Trophoblast cell (in vitro differentiated cells and primary cell): Measurements from ENCODE around the gene PCSK6.
A peak's percentile ranks its signal among the peaks of the same experiment; 100 is the strongest.

Experiments
- DNase-seq, 2 donors: peaks; one replicate each; pipeline ENCODE4 v3.0.0-alpha.2; 2016
- H2AFZ ChIP-seq: 2 replicates; pipeline ENCODE4 v1.6.1; 2013; ENCODE audit warnings: low read length, moderate library complexity, mild to moderate bottlenecking; ENCODE audit not compliant: insufficient read depth, poor library complexity
- H2AK5ac ChIP-seq: 2 replicates; pipeline ENCODE4 v1.6.1; 2013; ENCODE audit warnings: mild to moderate bottlenecking, low read length
- H2BK120ac ChIP-seq: 2 replicates; pipeline ENCODE4 v1.6.1; 2013; ENCODE audit warnings: low read length, mild to moderate bottlenecking, moderate library complexity; ENCODE audit not compliant: insufficient read depth, poor library complexity
- H2BK12ac ChIP-seq: 2 replicates; pipeline ENCODE4 v1.6.1; 2013; ENCODE audit warnings: mild to moderate bottlenecking, low read length, moderate library complexity
- H2BK5ac ChIP-seq: 2 replicates; pipeline ENCODE4 v1.6.1; 2013; ENCODE audit warnings: low read length, low read depth, moderate library complexity, mild to moderate bottlenecking; ENCODE audit not compliant: poor library complexity
- H3K14ac ChIP-seq: 2 replicates; pipeline ENCODE4 v1.6.1; 2013; ENCODE audit warnings: mild to moderate bottlenecking, low read length
- H3K18ac ChIP-seq: 2 replicates; pipeline ENCODE4 v1.6.1; 2013; ENCODE audit warnings: mild to moderate bottlenecking, low read length
- H3K23ac ChIP-seq: 2 replicates; pipeline ENCODE4 v1.6.1; 2013; ENCODE audit warnings: low read length
- H3K27ac ChIP-seq: 2 replicates; pipeline ENCODE4 v1.5.1; 2013; ENCODE audit warnings: low read depth, mild to moderate bottlenecking, inconsistent platforms, low read length, moderate library complexity
- H3K27me3 ChIP-seq: 2 replicates; pipeline ENCODE4 v1.6.1; 2013; ENCODE audit warnings: inconsistent platforms, mild to moderate bottlenecking, low read length, moderate library complexity; ENCODE audit not compliant: insufficient read depth
- H3K36me3 ChIP-seq, 2 experiments: 1 replicate in 1 of 2; 2 replicates in 1 of 2; pipeline ENCODE4 v1.6.1; 2013; ENCODE audit warnings: low read length in 2 of 2, mild to moderate bottlenecking in 2 of 2, moderate library complexity in 1 of 2; ENCODE audit not compliant: insufficient read depth in 2 of 2, control insufficient read depth in 1 of 2
- H3K4ac ChIP-seq: 2 replicates; pipeline ENCODE4 v1.6.1; 2013; ENCODE audit warnings: low read depth, mild to moderate bottlenecking, low read length, moderate library complexity
- H3K4me1 ChIP-seq, 2 experiments: 1 replicate in 1 of 2; 2 replicates in 1 of 2; pipeline ENCODE4 v1.6.1; 2013; ENCODE audit warnings: low read length in 2 of 2, mild to moderate bottlenecking in 2 of 2, moderate library complexity in 1 of 2; ENCODE audit not compliant: insufficient read depth in 2 of 2, control insufficient read depth in 1 of 2
- H3K4me2 ChIP-seq: 2 replicates; pipeline ENCODE4 v1.6.1; 2013; ENCODE audit warnings: inconsistent platforms, mild to moderate bottlenecking, low read length, moderate library complexity
- H3K4me3 ChIP-seq: 2 replicates; pipeline ENCODE4 v1.5.1; 2013; ENCODE audit warnings: mild to moderate bottlenecking, low read depth, low read length, inconsistent platforms
- H3K79me1 ChIP-seq: one replicate; pipeline ENCODE4 v1.6.1; 2013; ENCODE audit warnings: low read length
- H3K79me2 ChIP-seq: 2 replicates; pipeline ENCODE4 v1.6.1; 2013; ENCODE audit warnings: low read length, mild to moderate bottlenecking; ENCODE audit not compliant: control insufficient read depth, insufficient read depth, poor library complexity
- H3K9ac ChIP-seq: 2 replicates; pipeline ENCODE4 v1.6.1; 2013; ENCODE audit warnings: mild to moderate bottlenecking, low read length
- H3K9me3 ChIP-seq: 2 replicates; pipeline ENCODE4 v1.6.1; 2013; ENCODE audit warnings: low read depth, mild to moderate bottlenecking, control low read depth, inconsistent platforms, low read length; ENCODE audit not compliant: insufficient read depth
- H4K12ac ChIP-seq: 2 replicates; pipeline ENCODE4 v1.6.1; 2013; ENCODE audit warnings: low read depth, mild to moderate bottlenecking, low read length, moderate library complexity
- H4K8ac ChIP-seq: 2 replicates; pipeline ENCODE4 v1.6.1; 2013; ENCODE audit warnings: low read depth, mild to moderate bottlenecking, low read length, moderate library complexity
- H4K91ac ChIP-seq: one replicate; pipeline ENCODE4 v1.6.1; 2013; ENCODE audit warnings: low read depth, mild to moderate bottlenecking, low read length, moderate library complexity
- WGBS: extraction: QIAGEN DNeasy Blood & Tissue Kit; methylation state at CpG from one replicate; pipeline ENCODE4 v1.1.7; 2013; ENCODE audit warnings: missing lambda C conversion rate; ENCODE audit not compliant: insufficient read length, insufficient coverage; ENCODE audit errors: extremely low coverage; 5-methylcytosine and 5-hydroxymethylcytosine counted together

PCSK6 gene

DNA sequence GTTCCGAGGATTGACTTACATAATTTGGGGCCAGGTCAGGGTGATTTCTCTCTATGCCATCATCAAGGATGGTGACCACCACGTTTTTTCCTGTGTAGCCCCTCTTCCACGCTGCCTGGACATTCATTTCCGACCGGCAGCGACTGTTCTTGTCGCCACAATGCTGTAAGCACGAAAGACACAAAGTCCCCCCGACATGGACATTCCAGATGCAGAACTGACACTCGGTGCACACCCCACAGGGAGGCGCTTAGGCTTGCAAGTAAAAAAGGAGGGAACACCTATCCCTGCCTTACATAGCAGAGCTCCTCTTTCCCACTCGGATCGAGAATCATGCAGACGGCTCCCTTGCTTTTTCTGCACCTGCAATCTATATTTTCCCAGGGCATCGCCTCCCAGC is 58.2 kb downstream of the PCSK6 start:
- WGBS, result no CpG with 5 or more reads among the region's 15 CpGs
- H3K27me3 ChIP-seq, result no peaks in the 10 kb centered on the region
- H3K27ac ChIP-seq, result no peak overlapping the region

DNA sequence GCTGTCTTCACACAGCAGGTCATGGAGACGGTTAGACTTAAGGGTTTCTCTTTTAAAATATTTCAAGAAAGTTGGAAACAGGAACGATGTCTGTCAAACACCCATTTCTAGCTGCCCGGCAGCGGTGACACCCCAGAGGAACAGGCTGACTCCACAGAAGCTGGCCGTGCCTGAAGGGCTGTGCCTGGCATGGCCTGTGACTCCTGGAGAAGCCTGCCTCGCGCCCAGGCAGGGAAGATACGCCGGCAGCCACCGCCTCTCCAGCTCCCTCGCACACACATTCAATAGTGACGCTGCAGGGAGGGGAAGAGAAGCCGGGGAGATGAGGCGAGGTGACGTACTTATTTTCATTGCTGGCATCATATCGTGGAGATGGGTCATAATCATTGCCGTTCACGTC is 59.9 kb downstream of the PCSK6 start:
- Histone ChIP-seq H4K91ac (no peak overlapping the region), H2BK120ac (no peak overlapping the region), H4K8ac (no peak overlapping the region), H3K4me1 (peaks cover 0 to 3% of the 10 kb centered on the region in 2 experiments), H3K18ac (no peak overlapping the region), H3K4me3 (no peak overlapping the region), H3K9ac (no peak overlapping the region), H3K14ac (no peak overlapping the region), H3K27ac (no peak overlapping the region), H3K27me3 (no peaks in the 10 kb centered on the region), H3K4me2 (no peak overlapping the region), H2AK5ac (no peak overlapping the region), H3K79me1 (no peaks in the 10 kb centered on the region), H3K4ac (no peak overlapping the region), H3K36me3 (no peaks in the 10 kb centered on the region), H2BK5ac (no peak overlapping the region), H2BK12ac (no peak overlapping the region), H2AFZ (no peak overlapping the region), H3K9me3 (no peaks in the 10 kb centered on the region), H4K12ac (no peak overlapping the region), H3K23ac (no peak overlapping the region), H3K79me2 (no peaks in the 10 kb centered on the region)
- DNase-seq, result no peak
- no CpG with 5 or more reads among the region's 18 CpGs for WGBS

More for the DNA sequence above, 58.2 kb downstream of the PCSK6 start:
- Histone ChIP-seq H3K18ac (no peak overlapping the region), H2BK5ac (no peak overlapping the region), H2BK12ac (no peak overlapping the region), H3K9ac (no peak overlapping the region), H3K4me1 (peaks cover 2 to 7% of the 10 kb centered on the region in 2 experiments), H3K4ac (no peak overlapping the region), H4K12ac (no peak overlapping the region), H3K14ac (no peak overlapping the region), H3K4me2 (no peak overlapping the region), H3K79me2 (peaks cover 2% of the 10 kb centered on the region), H2AFZ (no peak overlapping the region), H3K4me3 (no peak overlapping the region), H2AK5ac (no peak overlapping the region), H4K8ac (no peak overlapping the region), H3K79me1 (no peaks in the 10 kb centered on the region), H3K36me3 (no peaks in the 10 kb centered on the region), H3K23ac (no peak overlapping the region), H4K91ac (no peak overlapping the region), H3K9me3 (no peaks in the 10 kb centered on the region), H2BK120ac (no peak overlapping the region)
- DNase-seq, result no peak

DNA sequence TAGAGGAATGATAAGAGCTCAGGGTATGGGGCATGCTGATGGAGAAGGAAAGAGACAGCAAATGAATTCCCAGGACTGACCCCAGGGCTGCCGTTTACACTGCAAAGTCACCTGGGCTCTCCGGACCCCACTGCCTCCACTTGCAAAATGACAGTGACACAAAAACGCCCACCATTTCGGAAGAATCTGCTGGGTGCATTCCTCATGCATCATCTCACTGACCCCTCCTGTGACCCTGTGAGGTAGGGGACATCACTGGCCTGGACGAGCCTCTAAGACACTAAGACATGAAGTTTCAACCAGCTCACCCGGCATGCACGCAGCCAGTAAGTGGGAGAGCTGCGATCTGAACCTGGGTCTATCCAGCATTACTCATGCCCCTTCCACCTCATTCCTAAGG is 60.3 kb downstream of the PCSK6 start:
- no peak overlapping the region for H2AFZ ChIP-seq
- H3K79me2 ChIP-seq, result no peaks in the 10 kb centered on the region
- H3K27me3 ChIP-seq, result no peaks in the 10 kb centered on the region
- no peak overlapping the region for H2BK12ac ChIP-seq
- H4K8ac ChIP-seq, result no peak overlapping the region
- H3K79me1 ChIP-seq, result no peaks in the 10 kb centered on the region
- H3K4me3 ChIP-seq, result no peak overlapping the region
- no peak overlapping the region for H3K18ac ChIP-seq
- H3K36me3 ChIP-seq, result no peaks in the 10 kb centered on the region
- no peak overlapping the region for H2AK5ac ChIP-seq
- no peak overlapping the region for H2BK5ac ChIP-seq
- no peak overlapping the region for H3K4me2 ChIP-seq
- no peaks in the 10 kb centered on the region for H3K9me3 ChIP-seq
- H3K4ac ChIP-seq, result no peak overlapping the region
- H3K23ac ChIP-seq, result no peak overlapping the region
- H4K91ac ChIP-seq, result no peak overlapping the region
- H4K12ac ChIP-seq, result no peak overlapping the region
- no peak overlapping the region for H3K9ac ChIP-seq
- DNase-seq, result peak; percentile 29 to 53
- no peak overlapping the region for H2BK120ac ChIP-seq
- H3K27ac ChIP-seq, result no peak overlapping the region
- H3K4me1 ChIP-seq, result no peaks in the 10 kb centered on the region
- H3K14ac ChIP-seq, result no peak overlapping the region
- no CpG with 5 or more reads among the region's 8 CpGs for WGBS

DNA sequence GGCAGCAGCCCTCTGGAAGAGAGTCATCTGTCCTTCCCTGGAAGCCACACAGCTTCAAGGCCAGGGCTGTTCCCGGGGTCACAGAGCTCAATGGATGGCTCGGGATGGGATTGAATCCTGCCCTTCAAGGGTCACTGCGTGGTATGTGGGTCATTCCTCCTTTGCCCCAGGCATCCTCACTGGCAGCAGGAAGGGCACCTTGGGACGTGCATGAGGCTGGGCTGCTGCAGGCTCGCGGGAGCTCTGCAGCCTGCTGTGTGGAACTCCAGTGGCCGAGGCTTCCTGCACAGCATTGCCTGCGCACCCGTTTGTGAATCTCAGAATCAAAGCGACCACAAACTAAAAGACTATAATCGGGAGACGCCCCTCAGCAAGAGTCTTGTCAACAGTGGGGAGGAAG is 60.7 kb downstream of the PCSK6 start:
- H3K4me2 ChIP-seq, result no peak overlapping the region

More for the DNA sequence above, 60.7 kb downstream of the PCSK6 start:
- H3K79me1 ChIP-seq, result no peaks in the 10 kb centered on the region
- H3K27me3 ChIP-seq, result no peaks in the 10 kb centered on the region
- H3K36me3 ChIP-seq, result no peaks in the 10 kb centered on the region
- no peak for DNase-seq
- H2BK5ac ChIP-seq, result no peak overlapping the region
- peak overlapping the region; percentile 23 for H3K4me3 ChIP-seq
- no peak overlapping the region for H4K12ac ChIP-seq
- no peak overlapping the region for H3K27ac ChIP-seq
- H3K9ac ChIP-seq, result no peak overlapping the region
- no peak overlapping the region for H2AFZ ChIP-seq
- H3K4me1 ChIP-seq, result no peaks in the 10 kb centered on the region
- H3K9me3 ChIP-seq, result no peaks in the 10 kb centered on the region
- no peak overlapping the region for H4K91ac ChIP-seq
- H3K18ac ChIP-seq, result no peak overlapping the region
- H3K4ac ChIP-seq, result no peak overlapping the region
- H3K14ac ChIP-seq, result no peak overlapping the region
- no peak overlapping the region for H2BK12ac ChIP-seq
- no peak overlapping the region for H2AK5ac ChIP-seq
- no CpG with 5 or more reads among the region's 12 CpGs for WGBS
- no peak overlapping the region for H3K23ac ChIP-seq
- H3K79me2 ChIP-seq, result no peaks in the 10 kb centered on the region
- H2BK120ac ChIP-seq, result no peak overlapping the region
- no peak overlapping the region for H4K8ac ChIP-seq
